Measurements from ENCODE around the gene HOXB1. TPM values are rescaled to one million over a fixed set of nuclear protein-coding genes. Genes with fewer than 3 reads are reported as not detected.

Gene HOXB1
- total RNA-seq, 4 donors from 2014 or later: 0.19 TPM; not detected in 3

DNA sequence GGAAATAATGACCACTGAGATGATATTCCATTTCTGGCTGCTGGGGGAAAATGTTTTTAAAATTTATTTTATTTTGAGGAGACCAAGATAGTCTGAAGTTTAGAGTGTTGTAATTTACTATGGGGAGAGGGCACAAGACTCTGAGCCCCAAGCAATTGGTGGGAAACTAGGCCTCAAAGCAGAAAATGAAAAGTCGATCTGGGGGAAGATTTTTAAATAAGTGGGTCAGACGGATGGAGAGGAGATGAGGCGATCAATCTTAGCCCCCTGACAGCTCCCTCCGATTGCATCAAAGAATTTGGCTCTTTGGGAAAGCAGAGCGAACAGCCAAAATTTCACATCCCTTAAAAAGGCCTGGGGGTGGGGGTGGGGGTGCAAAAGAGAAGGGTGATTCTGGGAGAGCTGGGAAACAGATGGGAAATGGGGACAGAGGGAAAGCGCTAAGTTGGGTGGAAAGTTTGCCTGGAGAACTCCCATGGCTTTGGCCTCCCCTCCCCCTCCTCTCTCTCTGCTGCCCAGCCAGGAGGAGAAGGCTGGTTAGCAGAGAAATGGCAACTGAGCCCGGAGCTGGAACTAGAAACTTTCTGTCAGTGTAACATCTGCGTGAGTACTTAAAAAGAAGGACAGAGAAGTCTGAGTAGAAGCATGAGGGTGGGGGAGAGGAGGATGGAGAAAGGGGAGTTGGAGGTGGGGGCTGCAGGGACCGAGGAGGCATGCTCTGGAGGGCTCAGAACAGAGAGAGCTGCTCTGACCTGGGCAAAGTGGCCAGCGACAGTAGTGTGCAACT lies 15.5 kb upstream of the HOXB1 start:
- Histone ChIP-seq H3K27me3 (peaks cover 0 to 82% (median 0%) of the 10 kb centered on the region in 4 donors), H3K36me3 (peaks cover 0 to 16% (median 6%) of the 10 kb centered on the region in 3 donors), H3K9me3 (no peaks in the 10 kb centered on the region), H3K27ac (peak overlapping the region; percentile 91 to 95 (median 92)), H3K4me3 (peak overlapping the region in 3 of 4 donors; percentile 22 to 56 (median 31)), H3K4me1 (peaks cover 7 to 91% (median 40%) of the 10 kb centered on the region in 3 donors)
- TF ChIP-seq POLR2A (IDR thresholded peaks at IDR 0.05): no peak
- TF ChIP-seq, protein P1, sequence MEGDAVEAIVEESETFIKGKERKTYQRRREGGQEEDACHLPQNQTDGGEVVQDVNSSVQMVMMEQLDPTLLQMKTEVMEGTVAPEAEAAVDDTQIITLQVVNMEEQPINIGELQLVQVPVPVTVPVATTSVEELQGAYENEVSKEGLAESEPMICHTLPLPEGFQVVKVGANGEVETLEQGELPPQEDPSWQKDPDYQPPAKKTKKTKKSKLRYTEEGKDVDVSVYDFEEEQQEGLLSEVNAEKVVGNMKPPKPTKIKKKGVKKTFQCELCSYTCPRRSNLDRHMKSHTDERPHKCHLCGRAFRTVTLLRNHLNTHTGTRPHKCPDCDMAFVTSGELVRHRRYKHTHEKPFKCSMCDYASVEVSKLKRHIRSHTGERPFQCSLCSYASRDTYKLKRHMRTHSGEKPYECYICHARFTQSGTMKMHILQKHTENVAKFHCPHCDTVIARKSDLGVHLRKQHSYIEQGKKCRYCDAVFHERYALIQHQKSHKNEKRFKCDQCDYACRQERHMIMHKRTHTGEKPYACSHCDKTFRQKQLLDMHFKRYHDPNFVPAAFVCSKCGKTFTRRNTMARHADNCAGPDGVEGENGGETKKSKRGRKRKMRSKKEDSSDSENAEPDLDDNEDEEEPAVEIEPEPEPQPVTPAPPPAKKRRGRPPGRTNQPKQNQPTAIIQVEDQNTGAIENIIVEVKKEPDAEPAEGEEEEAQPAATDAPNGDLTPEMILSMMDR (IDR thresholded peaks at IDR 0.05): no peak
- intact Hi-C loops (cut with DNase I): no loop called here
- DNase-seq: no peak
- WGBS, 2 donors: 37 to 39% methylated on average over 10 of the region's 10 CpGs

DNA sequence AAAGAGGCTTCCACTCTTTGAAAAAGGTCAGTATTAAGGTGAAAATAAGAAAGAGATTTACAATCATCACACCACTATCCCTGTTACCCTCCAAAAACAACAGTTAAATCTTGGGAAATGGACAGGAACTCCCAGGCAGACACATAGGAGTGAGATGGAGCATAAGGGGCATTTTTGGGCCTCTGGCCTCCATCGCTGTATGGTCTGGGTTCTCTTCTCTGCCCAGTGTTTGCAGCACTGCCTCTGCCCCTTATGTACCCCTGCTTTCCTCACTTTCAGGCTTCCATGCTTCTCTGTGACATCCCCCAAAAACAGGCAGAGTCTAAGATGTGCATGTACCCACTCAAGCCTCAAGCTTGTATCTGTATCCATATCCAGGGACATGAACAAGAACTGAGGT lies 14.7 kb upstream of the HOXB1 start:
- Histone ChIP-seq H3K36me3 (peaks cover 0 to 8% (median 4%) of the 10 kb centered on the region in 3 donors), H3K4me3 (peak overlapping the region in 1 of 4 donors; percentile 73), H3K27me3 (peaks cover 0 to 79% (median 0%) of the 10 kb centered on the region in 4 donors), H3K4me1 (peaks cover 7 to 91% (median 37%) of the 10 kb centered on the region in 3 donors), H3K9me3 (no peaks in the 10 kb centered on the region), H3K27ac (peak overlapping the region; percentile 91 to 95 (median 92))
- TF ChIP-seq POLR2A (IDR thresholded peaks at IDR 0.05): no peak
- TF ChIP-seq, protein P1 (IDR thresholded peaks at IDR 0.05): no peak
- DNase-seq: no peak
- intact Hi-C loops (cut with DNase I): no loop called here
- 88 to 100% methylated on average over 1 of the region's 1 CpG for WGBS, 2 donors

DNA sequence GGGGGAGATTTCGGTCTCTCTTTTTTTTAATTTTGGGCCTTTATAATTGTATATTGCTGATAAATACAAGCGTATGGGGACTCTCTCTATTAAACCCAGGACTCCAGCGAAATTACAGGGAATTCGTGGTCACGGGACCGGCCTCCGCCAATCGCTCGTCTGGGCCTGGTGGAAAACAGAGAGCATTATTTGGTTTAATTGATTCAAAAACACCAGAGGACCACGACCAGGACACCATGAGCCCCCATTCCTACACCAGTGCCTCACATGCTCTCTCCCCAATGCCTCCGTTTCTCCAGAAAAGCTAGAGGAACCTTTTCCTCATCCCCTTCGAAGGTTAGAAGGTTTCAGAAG lies 14.2 kb upstream of the HOXB1 start, which contains the start of gene HOXB2:
Gene HOXB2 (minus strand): TSS at position 88 of the 354 bp plus-strand sequence. CDS start 198 bp downstream, outside the sequence.
- no peak for TF ChIP-seq POLR2A (IDR thresholded peaks at IDR 0.05)
- TF ChIP-seq, protein P1 (IDR thresholded peaks at IDR 0.05): no peak
- Histone ChIP-seq H3K27me3 (peaks cover 0 to 74% (median 0%) of the 10 kb centered on the region in 4 donors), H3K27ac (peak within 1 kb of the TSS; percentile 91 to 95 (median 92)), H3K4me3 (peak within 1 kb of the TSS; percentile 53 to 80 (median 72)), H3K36me3 (peaks cover 0 to 3% (median 0%) of the 10 kb centered on the region in 3 donors), H3K9me3 (no peaks in the 10 kb centered on the region), H3K4me1 (peaks cover 7 to 91% (median 32%) of the 10 kb centered on the region in 3 donors)
- no peak for DNase-seq
- 40 to 44% methylated on average over 10 to 12 of the region's 12 CpGs for WGBS, 2 donors
- intact Hi-C loops (cut with DNase I): no loop called here

DNA sequence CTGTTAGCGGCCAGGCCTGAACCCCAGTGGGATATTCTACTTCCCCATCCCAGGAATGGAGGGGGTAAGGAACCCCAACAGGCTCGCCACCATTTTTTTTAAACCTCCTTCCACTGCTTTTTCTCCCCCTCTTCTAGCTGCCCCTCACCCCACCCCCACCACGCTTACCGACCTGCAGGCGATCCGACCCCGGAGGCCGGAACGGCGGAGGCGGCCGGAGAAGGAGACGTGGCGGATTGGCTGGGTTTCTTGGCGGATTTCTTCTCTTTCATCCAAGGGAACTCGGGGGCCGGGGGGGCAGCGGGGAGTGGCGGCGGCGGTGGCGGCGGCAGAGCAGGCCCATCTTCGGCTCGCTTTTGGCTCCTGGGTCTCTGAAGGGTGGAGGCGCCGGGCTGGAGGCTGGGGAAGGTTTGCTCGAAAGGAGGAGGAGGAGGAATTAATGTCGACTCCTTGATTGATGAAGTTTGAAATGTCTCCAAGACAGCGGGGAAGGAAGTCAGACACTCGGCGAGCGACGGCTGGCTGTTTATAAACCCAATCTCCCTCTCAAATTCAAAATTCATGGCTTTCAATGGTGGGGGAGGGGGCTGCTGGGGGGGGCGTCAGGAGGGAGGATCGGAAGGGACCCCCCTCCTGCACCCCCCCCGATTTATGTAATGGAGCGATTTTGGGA lies 13.7 kb upstream of the HOXB1 start:
- no peaks in the 10 kb centered on the region for H3K9me3 ChIP-seq
- peak overlapping the region; percentile 91 to 95 (median 92) for H3K27ac ChIP-seq
- peak in 2 of 4 donors; percentile 35 to 39 for TF ChIP-seq POLR2A (IDR thresholded peaks at IDR 0.05)
- TF ChIP-seq, protein P1 (IDR thresholded peaks at IDR 0.05): no peak
- peak overlapping the region; percentile 53 to 80 (median 72) for H3K4me3 ChIP-seq
- intact Hi-C loops (cut with DNase I): loop anchor here (5.0 kb wide), 1 partner anchor 33 kb away; the partner anchor contains the start of gene HOXB4
- H3K4me1 ChIP-seq: peaks cover 7 to 88% (median 31%) of the 10 kb centered on the region in 3 donors
- no peaks in the 10 kb centered on the region for H3K36me3 ChIP-seq
- peaks cover 0 to 72% (median 0%) of the 10 kb centered on the region in 4 donors for H3K27me3 ChIP-seq
- DNase-seq: no peak
- WGBS, 2 donors: 3 to 10% methylated on average over 7 to 16 of the region's 38 CpGs
